Small intestine (tissue), 7 donors: ENCODE measurements around the gene MYO3B. TPM values are rescaled to one million over a fixed set of nuclear protein-coding genes. Genes with fewer than 3 reads are reported as not detected.
A peak's percentile ranks its signal among the peaks of the same experiment; 100 is the strongest.
"Not testable (repeated sequence)": the region's sequence is repeated elsewhere in the genome, so short reads cannot be mapped to it uniquely, and the experiment has no call there.

Source experiments
- DNase-seq, 2 donors: peaks; one replicate each; pipeline versions ENCODE4 v3.0.0 to v3.0.0-alpha.2; 2013
- FAIRE-seq: peaks from 2 replicates; lab custom pipeline; 2012; peaks lifted over from hg19 to GRCh38; lab: Jason Lieb, UNC
- H3K27ac ChIP-seq, 3 donors: one replicate each; pipeline ENCODE4 v1.5.1; 2013; ENCODE audit warnings: low read length in 2 of 3, mild to moderate bottlenecking in 2 of 3, control low read depth in 1 of 3, inconsistent platforms in 1 of 3, low read depth in 1 of 3, moderate library complexity in 1 of 3
- H3K27me3 ChIP-seq, 3 donors: one replicate each; pipeline ENCODE4 v1.6.1; 2013; ENCODE audit warnings: low read length in 3 of 3, inconsistent platforms in 1 of 3; ENCODE audit not compliant: control insufficient read depth in 3 of 3, insufficient read depth in 3 of 3
- H3K36me3 ChIP-seq, 3 donors: one replicate each; pipeline ENCODE4 v1.6.1; 2013; ENCODE audit warnings: low read length in 3 of 3, inconsistent platforms in 1 of 3, low read depth in 1 of 3, mild to moderate bottlenecking in 1 of 3, moderate library complexity in 1 of 3; ENCODE audit not compliant: control insufficient read depth in 3 of 3, insufficient read depth in 2 of 3
- H3K4me1 ChIP-seq, 3 donors: one replicate each; pipeline ENCODE4 v1.6.1; 2013; ENCODE audit warnings: low read length in 2 of 3, inconsistent platforms in 1 of 3, low read depth in 1 of 3, mild to moderate bottlenecking in 1 of 3, moderate library complexity in 1 of 3; ENCODE audit not compliant: control insufficient read depth in 3 of 3, insufficient read depth in 2 of 3
- H3K4me3 ChIP-seq, 3 donors: one replicate each; pipeline ENCODE4 v1.5.1; 2013; ENCODE audit warnings: low read length in 3 of 3, control low read depth in 1 of 3, inconsistent platforms in 1 of 3, low read depth in 1 of 3, mild to moderate bottlenecking in 1 of 3, moderate library complexity in 1 of 3
- H3K9me3 ChIP-seq, 2 donors: one replicate each; pipeline ENCODE4 v1.6.1; 2013; ENCODE audit warnings: low read depth in 1 of 2, low read length in 1 of 2; ENCODE audit not compliant: control insufficient read depth in 2 of 2, insufficient read depth in 1 of 2
- WGBS, 3 donors: extraction: QIAGEN DNeasy Blood & Tissue Kit; methylation state at CpG; one replicate each; pipeline ENCODE4 v1.1.7; 2013; 5-methylcytosine and 5-hydroxymethylcytosine counted together
- polyA plus RNA-seq, 4 donors: library from polyadenylated mRNA; stranded (reverse) in 3 of 4; unstranded in 1 of 4; fragments of 200-250 nt in 3 of 4; fragments of 120-200 nt in 1 of 4; gene quantifications; one replicate each; pipeline versions ENCODE4 v1.2.1 to v1.2.3, GENCODE V29; 2013
- donor health status: healthy with polysubstance abuse.
- donor health status: control.
- donor health status: control.
- donor health status: Bipolar disorder and iron deficiency.
- donor health status: healthy.

The MYO3B gene
- polyA plus RNA-seq, 4 donors, result 0.03 to 0.81 TPM; not detected in 2

DNA sequence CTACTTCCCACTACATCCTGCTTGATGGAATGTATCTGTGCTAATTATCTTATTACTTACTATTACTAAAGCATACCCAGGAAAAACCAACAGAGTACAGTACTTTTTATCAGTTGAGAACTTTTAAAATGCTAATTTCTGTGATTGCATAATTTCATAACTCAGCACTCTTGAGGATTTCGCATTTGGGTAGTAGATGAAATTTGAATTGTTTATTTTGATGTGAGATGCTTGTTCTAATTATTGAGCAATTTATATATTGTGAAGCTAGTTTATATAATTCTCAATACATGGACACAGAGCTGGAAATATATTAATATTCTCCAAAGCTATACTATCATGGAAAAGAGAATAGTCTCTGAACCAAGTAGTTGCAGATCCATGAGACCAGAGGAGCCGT is 432.7 kb downstream of the MYO3B start:
- WGBS, 3 donors, result 76 to 94% (median 91%) methylated on average over 2 of the region's 2 CpGs
- no peaks in the 10 kb centered on the region for H3K4me1 ChIP-seq
- DNase-seq (no peak), FAIRE-seq (no peak)
- H3K36me3 ChIP-seq, result no peaks in the 10 kb centered on the region
- H3K4me3 ChIP-seq, result no peak overlapping the region
- H3K9me3 ChIP-seq, result no peaks in the 10 kb centered on the region
- H3K27ac ChIP-seq, result no peak overlapping the region
- H3K27me3 ChIP-seq, result no peaks in the 10 kb centered on the region

DNA sequence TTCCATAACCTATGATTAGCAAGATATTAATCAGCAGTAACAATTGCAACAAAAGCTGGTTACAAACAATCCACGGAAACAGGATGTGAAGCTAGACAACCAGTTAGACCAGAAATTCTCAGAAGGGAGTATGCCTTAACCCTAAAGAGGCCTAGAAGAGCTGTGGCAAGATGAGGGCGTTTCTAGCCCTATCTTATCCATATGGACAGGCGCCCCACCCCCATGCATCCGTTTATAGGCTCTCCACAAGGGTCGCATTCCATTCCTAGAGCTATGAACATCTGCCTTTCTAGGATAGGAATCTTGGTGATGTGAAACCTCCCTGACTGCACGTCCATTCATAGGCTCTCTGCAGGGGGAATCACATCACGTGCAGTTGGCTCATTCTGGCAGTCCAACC is 441.0 kb downstream of the MYO3B start:
- not testable (repeated sequence) for FAIRE-seq, H3K4me1 ChIP-seq, H3K4me3 ChIP-seq, H3K9me3 ChIP-seq, H3K27ac ChIP-seq, H3K27me3 ChIP-seq, DNase-seq, H3K36me3 ChIP-seq
- WGBS, 3 donors, result 79 to 82% (median 81%) methylated on average over 5 of the region's 7 CpGs

DNA sequence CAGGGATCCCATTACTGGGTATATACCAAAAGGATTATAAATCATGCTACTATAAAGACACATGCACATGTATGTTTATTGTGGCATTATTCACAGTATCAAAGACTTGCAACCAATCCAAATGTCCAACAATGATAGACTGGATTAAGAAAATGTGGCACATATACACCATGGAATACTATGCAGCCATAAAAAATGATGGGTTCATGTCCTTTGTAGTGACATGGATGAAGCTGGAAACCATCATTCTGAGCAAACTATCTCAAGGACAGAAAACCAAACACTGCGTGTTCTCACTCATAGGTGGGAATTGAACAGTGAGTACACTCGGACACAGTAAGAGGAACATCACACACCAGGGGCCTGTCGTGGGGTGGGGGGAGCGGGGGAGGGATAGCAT is 457.1 kb downstream of the MYO3B start:
- H3K9me3 ChIP-seq, H3K36me3 ChIP-seq, H3K4me1 ChIP-seq, FAIRE-seq, DNase-seq, H3K27me3 ChIP-seq, H3K27ac ChIP-seq, H3K4me3 ChIP-seq: not testable (repeated sequence)
- 95 to 98% (median 97%) methylated on average over 4 of the region's 4 CpGs for WGBS, 3 donors

DNA sequence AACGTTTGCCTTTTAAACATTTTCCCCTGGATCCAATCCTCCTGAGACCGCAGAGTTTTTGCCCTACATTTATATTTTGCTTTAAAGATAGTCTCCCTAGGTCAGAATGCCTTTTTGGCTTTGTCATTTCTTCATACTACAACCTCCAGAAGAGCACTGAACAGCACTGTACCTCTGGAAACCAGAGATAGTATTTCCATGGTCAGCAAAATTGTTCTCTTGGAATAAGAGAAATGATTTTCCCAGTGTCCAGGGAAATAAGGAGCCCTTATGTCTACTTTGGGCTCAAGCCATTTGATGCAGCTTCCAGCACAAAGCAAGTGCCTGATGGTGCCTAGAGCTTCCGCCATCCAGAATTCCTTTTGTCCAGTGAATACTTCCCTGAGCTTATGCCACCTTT is 461.7 kb downstream of the MYO3B start:
- Histone ChIP-seq H3K36me3 (no peaks in the 10 kb centered on the region), H3K27ac (no peak overlapping the region), H3K9me3 (no peaks in the 10 kb centered on the region), H3K27me3 (no peaks in the 10 kb centered on the region), H3K4me3 (no peak overlapping the region), H3K4me1 (no peaks in the 10 kb centered on the region)
- FAIRE-seq (no peak), DNase-seq (no peak)
- 82 to 87% (median 85%) methylated on average over 3 of the region's 3 CpGs for WGBS, 3 donors

DNA sequence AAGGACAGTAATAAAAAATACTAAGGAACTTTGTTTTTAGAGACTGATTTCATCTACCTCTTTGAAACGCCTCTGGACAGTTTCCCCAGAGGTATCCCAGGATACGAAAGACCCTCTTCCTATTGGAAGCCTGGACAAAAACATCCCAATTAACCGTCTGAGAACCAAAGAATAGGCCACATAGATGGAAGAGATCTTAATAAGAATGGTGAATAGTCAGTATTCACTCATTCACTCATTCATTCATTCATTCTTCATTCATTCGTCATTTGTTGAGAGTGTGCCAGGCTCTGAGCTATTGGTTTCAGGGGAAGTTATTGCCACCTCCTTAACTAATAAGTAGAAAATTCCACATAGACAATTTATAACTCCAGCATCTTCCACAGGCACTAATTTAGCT is 464.0 kb downstream of the MYO3B start:
- Histone ChIP-seq H3K4me3 (no peak overlapping the region), H3K27ac (no peak overlapping the region), H3K27me3 (no peaks in the 10 kb centered on the region), H3K36me3 (no peaks in the 10 kb centered on the region), H3K4me1 (no peaks in the 10 kb centered on the region), H3K9me3 (no peaks in the 10 kb centered on the region)
- FAIRE-seq, result no peak
- 91 to 92% (median 92%) methylated on average over 4 of the region's 4 CpGs for WGBS, 3 donors
- DNase-seq, result no peak

DNA sequence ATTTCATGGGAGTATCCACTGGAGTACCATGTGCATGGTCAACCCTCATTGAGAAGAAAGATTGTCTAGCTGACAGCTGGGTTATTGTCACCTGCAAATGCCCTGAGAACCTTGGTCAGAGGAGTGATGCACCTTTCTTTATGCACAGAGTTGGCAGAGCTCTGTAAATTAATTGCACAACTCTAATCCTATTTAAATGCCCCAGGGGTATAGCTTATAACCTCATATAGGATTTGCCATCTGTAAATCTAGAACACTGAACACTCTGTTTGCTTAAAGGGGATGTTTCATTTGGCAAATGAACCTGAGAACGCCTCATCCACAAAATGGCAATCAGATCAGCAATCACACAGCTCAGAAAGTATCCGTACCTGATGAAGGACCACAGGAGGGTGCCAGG is 465.4 kb downstream of the MYO3B start:
- 85 to 95% (median 91%) methylated on average over 2 of the region's 2 CpGs for WGBS, 3 donors
- Histone ChIP-seq H3K27ac (no peak overlapping the region), H3K9me3 (no peaks in the 10 kb centered on the region), H3K36me3 (no peaks in the 10 kb centered on the region), H3K4me3 (no peak overlapping the region), H3K4me1 (no peaks in the 10 kb centered on the region), H3K27me3 (no peaks in the 10 kb centered on the region)
- DNase-seq, result no peak
- no peak for FAIRE-seq

DNA sequence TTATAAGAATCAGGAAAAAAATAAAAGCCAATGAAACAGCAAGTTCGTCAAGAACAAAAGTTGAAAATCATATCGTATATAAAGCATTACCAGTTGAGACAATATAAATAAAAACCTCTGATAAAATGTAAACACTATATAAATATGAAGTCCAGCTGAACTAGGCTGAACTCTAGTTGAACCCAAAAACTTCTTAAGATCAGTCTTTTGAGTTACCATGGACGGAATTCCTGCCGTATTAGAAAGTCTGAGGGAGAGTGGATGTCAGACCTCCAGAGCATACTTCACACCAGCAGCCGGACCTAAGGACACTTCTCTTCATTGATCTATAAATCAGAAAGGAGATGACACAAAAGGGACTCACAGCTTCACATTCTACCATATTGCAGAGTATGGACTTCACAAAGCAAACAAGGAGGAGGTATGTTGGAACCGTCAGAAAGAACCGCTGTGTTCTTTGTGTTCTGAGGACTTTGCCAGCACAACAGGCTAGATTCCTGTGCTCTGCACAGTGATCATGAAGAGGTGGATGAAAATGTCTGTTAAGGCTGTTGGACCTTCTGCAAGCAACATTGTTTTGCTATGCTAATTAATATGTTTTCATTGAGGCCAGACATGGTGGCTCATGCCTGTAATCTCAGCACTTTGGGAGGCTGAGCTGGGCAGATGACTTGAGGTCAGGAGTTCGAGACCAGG is 469.9 kb downstream of the MYO3B start:
- DNase-seq, result no peak
- no peak overlapping the region for H3K27ac ChIP-seq

DNA sequence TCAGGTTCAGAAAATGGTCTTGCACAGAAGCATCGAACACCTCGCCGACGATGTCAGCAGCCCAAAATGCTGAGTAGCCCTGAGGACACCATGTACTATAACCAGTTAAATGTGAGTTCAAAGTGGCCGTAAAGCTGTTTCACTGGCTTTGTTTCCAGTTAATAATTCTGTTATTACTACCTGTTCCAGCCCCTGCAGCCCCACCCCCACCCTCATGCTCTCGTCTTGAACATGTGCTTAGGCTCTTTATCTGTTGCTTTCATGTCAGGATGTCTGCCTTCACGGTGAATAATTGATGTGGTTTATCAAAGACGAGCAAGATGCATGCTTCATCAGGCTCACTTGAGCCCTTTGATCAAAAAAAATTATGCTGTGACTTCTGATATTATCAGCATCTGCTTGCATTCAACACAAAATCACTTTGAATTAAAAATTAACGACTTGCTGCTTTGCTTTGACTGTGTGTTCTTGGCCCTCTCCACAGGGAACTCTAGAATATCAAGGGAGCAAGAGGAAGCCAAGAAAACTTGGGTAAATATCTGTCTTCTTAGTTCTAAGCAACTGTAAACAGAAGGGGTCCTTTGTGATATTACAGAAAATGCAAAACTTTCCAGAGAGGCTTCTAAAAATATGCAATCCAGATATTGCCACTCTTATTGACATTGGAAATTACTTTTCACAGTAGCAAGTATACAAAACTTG is 473.8 kb downstream of the MYO3B start:
- Histone ChIP-seq H3K9me3 (no peaks in the 10 kb centered on the region), H3K4me3 (no peak overlapping the region), H3K36me3 (no peaks in the 10 kb centered on the region), H3K4me1 (no peaks in the 10 kb centered on the region), H3K27me3 (no peaks in the 10 kb centered on the region), H3K27ac (no peak overlapping the region)
- WGBS, 3 donors, result 43 to 47% (median 47%) methylated on average over 9 of the region's 9 CpGs
- FAIRE-seq (no peak), DNase-seq (no peak)

More for the DNA sequence above, 469.9 kb downstream of the MYO3B start:
- Histone ChIP-seq H3K9me3 (no peaks in the 10 kb centered on the region), H3K4me3 (no peak overlapping the region), H3K36me3 (no peaks in the 10 kb centered on the region), H3K27me3 (no peaks in the 10 kb centered on the region), H3K4me1 (no peaks in the 10 kb centered on the region)
- 73 to 87% (median 84%) methylated on average over 8 of the region's 8 CpGs for WGBS, 3 donors
- FAIRE-seq, result peak; percentile 41
